ENCODE measurements around the gene ARHGAP22.

ARHGAP22 gene

GRCh38 chr10:48476279-48476982 is 128.4 kb downstream of the ARHGAP22 start:
- DNase-seq (ENCODE audit: insufficient read length, low spot score): no peak
- no peak for TF ChIP-seq CTCF (IDR thresholded peaks at IDR 0.05; ENCODE audit: insufficient read depth, missing control alignments)
- no peak for FAIRE-seq

GRCh38 chr10:48475943-48476278 is 129.0 kb downstream of the ARHGAP22 start:
- TF ChIP-seq CTCF (IDR thresholded peaks at IDR 0.05; ENCODE audit: insufficient read depth, missing control alignments): no peak
- FAIRE-seq: no peak
- no peak for DNase-seq (ENCODE audit: insufficient read length, low spot score)

GRCh38 chr10:48474765-48475365 is 130.0 kb downstream of the ARHGAP22 start:
- no peak for TF ChIP-seq CTCF (IDR thresholded peaks at IDR 0.05; ENCODE audit: insufficient read depth, missing control alignments)
- no peak for FAIRE-seq
- no peak for DNase-seq (ENCODE audit: insufficient read length, low spot score)

GRCh38 chr10:48473704-48474103 is 131.2 kb downstream of the ARHGAP22 start:
- no peak for TF ChIP-seq CTCF (IDR thresholded peaks at IDR 0.05; ENCODE audit: insufficient read depth, missing control alignments)
- DNase-seq (ENCODE audit: insufficient read length, low spot score): no peak
- no peak for FAIRE-seq

- FAIRE-seq (no peak), DNase-seq (ENCODE audit: insufficient read length, low spot score) (no peak)
- no peak for TF ChIP-seq CTCF (IDR thresholded peaks at IDR 0.05; ENCODE audit: insufficient read depth, missing control alignments)
Measured at GRCh38 chr10:48472501-48473069, 132.3 kb downstream of the ARHGAP22 start.

- FAIRE-seq (no peak), DNase-seq (ENCODE audit: insufficient read length, low spot score) (no peak)
- TF ChIP-seq CTCF (IDR thresholded peaks at IDR 0.05; ENCODE audit: insufficient read depth, missing control alignments): no peak
Measured at GRCh38 chr10:48470893-48471805, 133.7 kb downstream of the ARHGAP22 start.

Measured in D721Med (cell line).